Dermis microvascular lymphatic vessel endothelial cell (primary cell): Measurements from ENCODE around the gene EVI5. TPM values are rescaled to one million over a fixed set of nuclear protein-coding genes. Genes with fewer than 3 reads are reported as not detected.

Source experiments
- DNase-seq, 2 donors: peaks; one replicate each; pipeline versions ENCODE4 v3.0.0 to v3.0.0-alpha.2; 2010; ENCODE audit warnings: low read depth in 2 of 2
- total RNA-seq: library from RNA; depleted of rRNA; stranded (reverse); fragments of >200 nt; gene quantifications from 2 replicates; pipeline ENCODE4 v1.2.1, GENCODE V29; 2014

The EVI5 gene
- total RNA-seq, 1 donor from 2014 or later: 19.4 TPM

GRCh38 chr1:92485381-92486250, 299.3 kb downstream of the EVI5 start:
- no peak for DNase-seq

- DNase-seq: no peak
Observed at GRCh38 chr1:92484472-92485380, 300.2 kb downstream of the EVI5 start.

- no peak for DNase-seq
Observed at GRCh38 chr1:92483610-92484471, 301.1 kb downstream of the EVI5 start.

- no peak for DNase-seq
Observed at GRCh38 chr1:92482665-92483609, 302.0 kb downstream of the EVI5 start.

- no peak for DNase-seq
Observed at GRCh38 chr1:92481971-92482664, 302.8 kb downstream of the EVI5 start.

- DNase-seq: no peak
Observed at GRCh38 chr1:92481599-92481925, 303.3 kb downstream of the EVI5 start.

- DNase-seq: no peak
Observed at GRCh38 chr1:92480813-92481598, 303.9 kb downstream of the EVI5 start.

- DNase-seq: no peak
Observed at GRCh38 chr1:92480200-92480812, 304.6 kb downstream of the EVI5 start.

- DNase-seq: no peak
Observed at GRCh38 chr1:92479587-92479986, 305.3 kb downstream of the EVI5 start.

GRCh38 chr1:92478393-92478792, 306.5 kb downstream of the EVI5 start:
- DNase-seq: no peak

- DNase-seq: no peak
Observed at GRCh38 chr1:92476071-92476631, 308.8 kb downstream of the EVI5 start.

GRCh38 chr1:92475029-92475428, 309.9 kb downstream of the EVI5 start:
- DNase-seq: no peak

- no peak for DNase-seq
Observed at GRCh38 chr1:92473781-92474495, 311.0 kb downstream of the EVI5 start.

- no peak for DNase-seq
Observed at GRCh38 chr1:92470216-92470615, 314.7 kb downstream of the EVI5 start.

GRCh38 chr1:92466683-92467352, 318.1 kb downstream of the EVI5 start:
- DNase-seq: no peak

GRCh38 chr1:92465256-92465647, 319.7 kb downstream of the EVI5 start:
- no peak for DNase-seq
